GM12864 (cell line): ENCODE results near the gene HDLBP.
"Not testable (repeated sequence)": the region's sequence is repeated elsewhere in the genome, so short reads cannot be mapped to it uniquely, and the experiment has no call there.

Source experiments
- DNase-seq: peaks from one replicate; pipeline ENCODE4 v3.0.0-alpha.2; 2011; ENCODE audit warnings: low read depth
- H3K4me3 ChIP-seq: 2 replicates; pipeline ENCODE4 v1.5.1; 2011; ENCODE audit warnings: mild to moderate bottlenecking, low read depth, low read length, control low read depth
- CTCF ChIP-seq: IDR thresholded peaks from 2 replicates; pipeline ENCODE4 v1.5.1; 2011; ENCODE audit warnings: low read depth, mild to moderate bottlenecking, moderate library complexity, low read length, control low read depth, inconsistent platforms; ENCODE audit errors: missing control alignments

The HDLBP gene

GRCh38 chr2:241201445-241202267 is 113.8 kb downstream of the HDLBP start:
- no peak for DNase-seq
- TF ChIP-seq CTCF: no peak
- H3K4me3 ChIP-seq: no peak overlapping the region

- no peak for DNase-seq
- TF ChIP-seq CTCF: no peak
- no peak overlapping the region for H3K4me3 ChIP-seq
Observed at GRCh38 chr2:241200822-241201395, 114.6 kb downstream of the HDLBP start.

- DNase-seq: no peak
- no peak overlapping the region for H3K4me3 ChIP-seq
- no peak for TF ChIP-seq CTCF
Observed at GRCh38 chr2:241199897-241200821, 115.3 kb downstream of the HDLBP start.

GRCh38 chr2:241199286-241199685 is 116.2 kb downstream of the HDLBP start:
- DNase-seq: no peak
- H3K4me3 ChIP-seq: no peak overlapping the region
- TF ChIP-seq CTCF: no peak

- TF ChIP-seq CTCF: no peak
- no peak overlapping the region for H3K4me3 ChIP-seq
- no peak for DNase-seq
Observed at GRCh38 chr2:241198381-241199279, 116.8 kb downstream of the HDLBP start.

- no peak for DNase-seq
- no peak for TF ChIP-seq CTCF
- H3K4me3 ChIP-seq: no peak overlapping the region
Observed at GRCh38 chr2:241197947-241198346, 117.5 kb downstream of the HDLBP start.

GRCh38 chr2:241197246-241197645 is 118.2 kb downstream of the HDLBP start:
- DNase-seq, H3K4me3 ChIP-seq: not testable (repeated sequence)
